ENCODE measurements around the gene ROBO2.

DNA sequence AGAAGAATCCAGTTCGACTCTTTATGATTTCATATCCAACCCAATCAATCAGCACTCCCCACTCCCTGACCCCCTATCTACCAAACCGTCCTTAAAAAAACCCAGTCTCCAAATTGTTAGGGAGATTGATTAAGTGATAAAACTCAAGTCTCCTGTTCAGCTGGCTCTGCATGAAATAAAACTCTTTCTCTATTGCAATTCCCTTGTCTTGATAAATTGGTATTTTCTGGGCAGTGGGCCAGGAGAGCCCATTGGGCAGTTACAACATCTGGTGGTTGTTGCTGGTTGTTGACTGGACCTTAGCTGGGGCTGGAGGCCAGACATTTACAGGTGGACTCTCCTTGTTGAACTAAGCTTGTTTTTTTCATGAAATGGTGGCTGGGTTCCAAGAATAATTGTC lies 642.3 kb downstream of the ROBO2 start:
- TF ChIP-seq, protein P1, sequence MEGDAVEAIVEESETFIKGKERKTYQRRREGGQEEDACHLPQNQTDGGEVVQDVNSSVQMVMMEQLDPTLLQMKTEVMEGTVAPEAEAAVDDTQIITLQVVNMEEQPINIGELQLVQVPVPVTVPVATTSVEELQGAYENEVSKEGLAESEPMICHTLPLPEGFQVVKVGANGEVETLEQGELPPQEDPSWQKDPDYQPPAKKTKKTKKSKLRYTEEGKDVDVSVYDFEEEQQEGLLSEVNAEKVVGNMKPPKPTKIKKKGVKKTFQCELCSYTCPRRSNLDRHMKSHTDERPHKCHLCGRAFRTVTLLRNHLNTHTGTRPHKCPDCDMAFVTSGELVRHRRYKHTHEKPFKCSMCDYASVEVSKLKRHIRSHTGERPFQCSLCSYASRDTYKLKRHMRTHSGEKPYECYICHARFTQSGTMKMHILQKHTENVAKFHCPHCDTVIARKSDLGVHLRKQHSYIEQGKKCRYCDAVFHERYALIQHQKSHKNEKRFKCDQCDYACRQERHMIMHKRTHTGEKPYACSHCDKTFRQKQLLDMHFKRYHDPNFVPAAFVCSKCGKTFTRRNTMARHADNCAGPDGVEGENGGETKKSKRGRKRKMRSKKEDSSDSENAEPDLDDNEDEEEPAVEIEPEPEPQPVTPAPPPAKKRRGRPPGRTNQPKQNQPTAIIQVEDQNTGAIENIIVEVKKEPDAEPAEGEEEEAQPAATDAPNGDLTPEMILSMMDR (conservative IDR thresholded peaks at IDR 0.05; ENCODE audit: low read depth in 2 of 2) = no peak
- TF ChIP-seq EZH2phosphoT487 (IDR thresholded peaks at IDR 0.05; ENCODE audit: unreplicated experiment) (no peak), POLR2AphosphoS5 (IDR thresholded peaks at IDR 0.05; ENCODE audit: low read depth) (no peak), EZH2 (IDR thresholded peaks at IDR 0.05; ENCODE audit: low read depth, unreplicated experiment) (no peak)
- TF ChIP-seq, protein P2, sequence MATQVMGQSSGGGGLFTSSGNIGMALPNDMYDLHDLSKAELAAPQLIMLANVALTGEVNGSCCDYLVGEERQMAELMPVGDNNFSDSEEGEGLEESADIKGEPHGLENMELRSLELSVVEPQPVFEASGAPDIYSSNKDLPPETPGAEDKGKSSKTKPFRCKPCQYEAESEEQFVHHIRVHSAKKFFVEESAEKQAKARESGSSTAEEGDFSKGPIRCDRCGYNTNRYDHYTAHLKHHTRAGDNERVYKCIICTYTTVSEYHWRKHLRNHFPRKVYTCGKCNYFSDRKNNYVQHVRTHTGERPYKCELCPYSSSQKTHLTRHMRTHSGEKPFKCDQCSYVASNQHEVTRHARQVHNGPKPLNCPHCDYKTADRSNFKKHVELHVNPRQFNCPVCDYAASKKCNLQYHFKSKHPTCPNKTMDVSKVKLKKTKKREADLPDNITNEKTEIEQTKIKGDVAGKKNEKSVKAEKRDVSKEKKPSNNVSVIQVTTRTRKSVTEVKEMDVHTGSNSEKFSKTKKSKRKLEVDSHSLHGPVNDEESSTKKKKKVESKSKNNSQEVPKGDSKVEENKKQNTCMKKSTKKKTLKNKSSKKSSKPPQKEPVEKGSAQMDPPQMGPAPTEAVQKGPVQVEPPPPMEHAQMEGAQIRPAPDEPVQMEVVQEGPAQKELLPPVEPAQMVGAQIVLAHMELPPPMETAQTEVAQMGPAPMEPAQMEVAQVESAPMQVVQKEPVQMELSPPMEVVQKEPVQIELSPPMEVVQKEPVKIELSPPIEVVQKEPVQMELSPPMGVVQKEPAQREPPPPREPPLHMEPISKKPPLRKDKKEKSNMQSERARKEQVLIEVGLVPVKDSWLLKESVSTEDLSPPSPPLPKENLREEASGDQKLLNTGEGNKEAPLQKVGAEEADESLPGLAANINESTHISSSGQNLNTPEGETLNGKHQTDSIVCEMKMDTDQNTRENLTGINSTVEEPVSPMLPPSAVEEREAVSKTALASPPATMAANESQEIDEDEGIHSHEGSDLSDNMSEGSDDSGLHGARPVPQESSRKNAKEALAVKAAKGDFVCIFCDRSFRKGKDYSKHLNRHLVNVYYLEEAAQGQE (IDR thresholded peaks at IDR 0.05; ENCODE audit: unreplicated experiment) = no peak
